Limb (tissue), 2 donors: ENCODE results near the gene DCN.

Source experiments
- DNase-seq, 2 donors: peaks; one replicate each; pipeline ENCODE4 v3.0.0-alpha.2; 2016; ENCODE audit errors: extremely low spot score in 2 of 2

The DCN gene

DNA sequence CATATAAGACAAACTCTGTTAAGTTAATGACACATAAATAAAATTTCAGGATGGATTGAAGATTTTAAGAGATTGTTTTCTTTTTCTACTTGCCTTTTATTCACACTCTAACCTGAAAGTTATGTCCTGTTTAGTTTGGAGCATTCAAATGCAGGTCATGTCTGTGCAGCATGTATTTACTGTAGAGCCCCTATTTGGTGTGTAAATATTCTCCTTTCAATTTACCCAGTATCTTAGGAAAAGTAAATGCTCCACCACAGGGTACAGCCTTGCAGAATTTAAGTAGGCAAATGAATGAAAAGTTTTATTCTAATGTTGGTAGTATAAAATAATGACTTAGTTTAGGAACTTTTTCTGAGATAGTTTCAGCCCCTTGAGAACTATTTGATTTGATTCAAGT, 6.2 kb upstream of the DCN start:
- DNase-seq: no peak

DNA sequence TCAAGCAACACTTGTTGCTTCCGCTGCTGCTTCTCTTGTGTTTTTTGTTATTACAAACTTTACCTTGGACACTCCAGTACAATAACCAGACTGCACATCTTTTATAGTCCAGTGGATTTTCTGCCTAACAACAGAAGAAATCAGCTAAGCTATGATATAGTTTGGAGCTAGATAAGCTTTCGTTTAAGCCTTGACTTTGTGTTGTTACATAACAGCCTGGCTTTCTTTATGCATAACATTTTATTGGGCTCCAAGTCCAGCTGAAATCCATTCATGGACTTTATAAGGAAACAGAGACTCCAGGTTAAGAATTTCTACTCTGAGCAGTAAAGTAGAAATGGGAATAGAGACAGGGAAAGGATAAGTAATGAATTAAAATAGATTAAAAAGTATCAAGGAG, 3.5 kb upstream of the DCN start:
- no peak for DNase-seq

DNA sequence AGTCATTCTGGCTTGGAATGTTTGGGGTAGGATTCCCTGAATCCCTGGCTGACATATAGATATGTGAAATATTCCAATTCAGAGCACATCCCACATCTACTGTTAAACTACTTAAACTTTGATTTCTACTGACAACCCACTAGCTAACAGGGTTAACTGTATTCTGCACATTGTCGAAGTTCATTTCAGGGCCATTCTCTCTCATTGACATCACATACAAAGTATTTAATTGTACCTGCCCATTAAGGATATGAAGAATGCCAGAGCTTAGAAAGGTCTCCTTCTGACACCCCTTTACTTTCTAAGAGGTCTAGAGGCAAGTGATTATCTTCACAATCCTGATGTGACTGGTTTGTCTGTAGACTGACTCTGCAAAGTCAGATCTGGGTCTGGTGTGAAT, 2.8 kb upstream of the DCN start:
- DNase-seq: no peak

GRCh38 chr12:91183551-91183950, 934 bp upstream of the DCN start:
- no peak for DNase-seq

DNA sequence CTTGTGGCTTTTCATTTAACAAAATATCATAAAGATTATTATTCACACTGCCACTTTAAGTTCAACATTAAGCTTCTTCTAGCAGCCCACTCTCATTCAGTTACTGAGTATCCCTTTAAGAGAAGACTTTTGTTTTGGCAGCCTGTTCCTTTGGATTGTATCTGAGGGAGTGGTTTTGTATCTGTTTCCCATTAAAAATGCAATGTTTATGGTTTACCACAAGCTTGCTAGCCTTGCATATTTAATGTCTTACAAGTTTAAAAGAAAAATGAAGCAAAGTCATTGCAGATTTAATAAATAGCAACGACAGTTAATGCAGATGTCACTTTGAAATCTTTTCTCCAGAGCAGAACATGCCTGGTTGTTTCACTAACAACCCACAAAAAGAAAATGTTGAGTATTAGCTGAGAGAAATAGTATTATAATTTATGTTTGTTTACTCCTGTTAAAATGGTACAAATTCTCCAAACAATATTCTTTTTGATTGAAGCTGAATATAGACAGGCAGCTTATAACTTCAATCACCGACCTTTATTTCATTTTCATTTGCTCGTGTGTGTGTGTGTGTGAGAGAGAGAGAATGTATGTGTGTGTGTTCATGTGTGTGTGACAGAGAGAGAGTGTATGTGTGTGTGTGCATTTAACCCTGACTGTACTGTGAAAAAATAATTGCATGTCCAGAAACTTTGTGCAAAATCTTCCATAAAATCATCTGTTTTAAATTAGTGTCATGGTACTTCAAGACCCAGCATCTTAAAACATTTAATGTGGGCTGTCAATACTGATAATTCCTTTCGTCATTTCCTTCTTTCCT, 1.8 kb downstream of the DCN start:
- peak in 1 of 2 donors; percentile 94 for DNase-seq

DNA sequence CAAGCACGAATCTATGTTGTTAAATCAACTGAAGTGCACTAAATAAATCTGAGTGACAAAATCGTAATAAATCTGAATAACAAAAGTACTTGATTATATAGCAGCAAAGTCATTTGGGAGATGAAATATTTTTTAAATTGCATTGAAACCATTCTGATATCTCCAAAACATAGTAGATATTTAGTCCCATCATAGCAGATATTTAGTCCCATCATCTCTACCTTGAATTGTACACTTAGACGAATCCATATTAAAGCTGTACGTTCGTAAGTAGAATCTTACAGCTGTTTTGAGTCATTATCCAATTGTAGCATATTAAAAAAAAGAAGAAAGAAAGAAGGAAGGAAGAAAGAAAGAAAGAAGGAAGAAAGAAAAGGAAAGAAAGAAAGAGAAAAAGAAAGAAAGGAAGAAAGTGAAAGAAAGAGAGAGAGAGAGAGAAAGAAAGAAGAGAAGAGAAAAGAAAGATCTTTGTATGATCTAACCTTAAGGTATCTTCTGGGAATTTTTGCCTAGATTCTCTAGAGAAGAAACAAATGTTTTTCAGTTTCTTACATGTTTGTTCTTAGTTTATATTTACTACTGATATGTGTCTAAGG, 2.6 kb downstream of the DCN start:
- no peak for DNase-seq

DNA sequence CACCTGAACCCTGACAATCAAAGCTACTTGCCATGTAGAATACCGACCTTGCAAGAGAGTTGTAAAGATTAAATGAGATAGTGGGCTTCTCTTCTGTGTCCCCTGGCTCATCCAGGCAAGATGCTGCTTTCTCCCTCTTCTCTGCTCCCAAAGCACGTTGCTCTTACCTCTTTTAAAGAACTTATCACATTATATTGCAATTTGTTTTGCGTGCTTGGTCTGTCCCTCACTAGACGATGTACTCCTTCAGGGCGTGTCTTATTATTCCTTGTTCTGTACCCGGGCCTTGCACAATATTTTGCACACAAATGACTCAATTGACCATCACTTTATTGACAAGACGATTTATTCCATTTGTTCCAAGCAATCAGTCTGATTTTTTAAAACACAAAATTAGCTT, 3.3 kb downstream of the DCN start:
- DNase-seq: no peak

DNA sequence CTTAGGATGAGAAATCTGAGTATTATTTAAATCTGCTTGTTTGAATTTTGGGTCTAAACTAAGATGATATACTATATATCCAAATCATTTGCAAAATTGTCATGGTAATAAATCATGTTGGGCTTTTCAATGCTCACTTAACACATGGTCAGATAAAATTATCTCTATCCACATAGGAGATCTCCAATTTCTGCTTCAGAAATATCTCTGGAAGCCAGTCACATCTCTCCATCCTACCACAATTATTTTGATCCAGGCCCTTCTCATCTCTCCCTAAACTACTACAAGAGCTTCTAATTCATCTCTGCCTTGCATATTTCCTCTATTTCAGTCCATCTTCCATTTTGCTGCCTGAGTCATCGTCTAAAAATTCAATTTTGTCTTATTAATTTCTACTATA, 3.8 kb downstream of the DCN start:
- DNase-seq: no peak

DNA sequence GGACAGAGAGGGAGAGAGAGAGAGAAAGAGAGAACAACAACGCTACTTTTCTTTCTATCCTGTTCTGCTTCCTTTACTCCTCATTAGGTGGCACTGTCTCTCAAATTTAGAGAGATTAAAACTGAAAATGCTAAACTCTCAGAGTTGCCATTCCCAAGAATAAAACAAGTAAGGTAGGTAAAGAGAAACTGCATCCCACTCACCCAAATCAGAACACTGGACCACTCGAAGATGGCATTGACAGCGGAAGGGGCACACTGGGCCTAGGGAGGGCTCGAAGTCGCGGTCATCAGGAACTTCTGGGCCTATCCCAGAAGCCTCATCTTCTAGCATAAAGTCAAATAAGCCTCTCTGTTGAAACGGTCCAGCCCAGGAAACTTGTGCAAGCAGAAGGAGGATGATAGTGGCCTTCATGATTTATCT, 4.5 kb downstream of the DCN start:
- peak; percentile 48 to 82 for DNase-seq

DNA sequence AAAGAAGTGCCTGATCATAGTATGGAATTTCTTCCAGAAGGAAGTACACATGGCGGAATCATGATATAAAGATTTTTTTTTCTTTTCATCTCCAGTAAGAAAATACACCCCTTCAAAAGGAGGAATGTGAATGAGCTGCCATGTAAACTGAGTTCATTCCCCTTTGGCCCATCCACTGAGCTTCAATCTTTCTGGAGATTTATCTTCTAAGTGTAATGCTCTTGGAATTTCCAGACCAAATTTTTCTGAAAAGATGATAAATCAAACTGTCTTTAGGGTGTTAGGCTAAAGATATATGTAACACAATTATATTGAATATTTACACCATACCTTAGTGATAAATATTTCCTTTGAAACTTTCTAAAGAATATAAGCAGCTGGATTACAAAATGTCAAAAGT, 5.2 kb downstream of the DCN start:
- no peak for DNase-seq

GRCh38 chr12:91176915-91177314, 5.7 kb downstream of the DCN start:
- no peak for DNase-seq

- DNase-seq: no peak
Observed at GRCh38 chr12:91176358-91176757, 6.3 kb downstream of the DCN start.

GRCh38 chr12:91173124-91173523, 9.5 kb downstream of the DCN start:
- no peak for DNase-seq

DNA sequence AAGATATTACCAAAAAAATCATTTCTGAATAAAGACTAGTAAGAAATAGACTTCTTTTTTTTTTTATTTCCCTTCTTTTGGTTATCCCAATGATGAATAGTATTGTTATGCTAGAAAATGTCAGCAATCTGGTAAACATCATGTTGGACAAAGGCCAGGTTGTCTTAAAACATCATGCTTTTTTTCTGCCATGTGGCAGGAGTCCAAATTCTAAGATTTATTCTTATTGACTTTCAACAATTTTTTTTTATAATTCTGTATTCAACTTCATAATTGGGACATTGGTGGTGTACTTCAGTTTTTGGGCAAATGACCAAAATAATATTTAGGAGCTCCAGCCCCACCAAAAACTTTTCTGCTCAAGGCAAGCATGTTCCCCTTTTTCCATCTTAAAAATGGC, 10.5 kb downstream of the DCN start:
- no peak for DNase-seq

- DNase-seq: peak in 1 of 2 donors; percentile 36
Observed at GRCh38 chr12:91171476-91171875, 11.1 kb downstream of the DCN start.

- no peak for DNase-seq
Observed at GRCh38 chr12:91163116-91163515, 19.5 kb downstream of the DCN start.

- DNase-seq: no peak
Observed at GRCh38 chr12:91161009-91161408, 21.6 kb downstream of the DCN start.

DNA sequence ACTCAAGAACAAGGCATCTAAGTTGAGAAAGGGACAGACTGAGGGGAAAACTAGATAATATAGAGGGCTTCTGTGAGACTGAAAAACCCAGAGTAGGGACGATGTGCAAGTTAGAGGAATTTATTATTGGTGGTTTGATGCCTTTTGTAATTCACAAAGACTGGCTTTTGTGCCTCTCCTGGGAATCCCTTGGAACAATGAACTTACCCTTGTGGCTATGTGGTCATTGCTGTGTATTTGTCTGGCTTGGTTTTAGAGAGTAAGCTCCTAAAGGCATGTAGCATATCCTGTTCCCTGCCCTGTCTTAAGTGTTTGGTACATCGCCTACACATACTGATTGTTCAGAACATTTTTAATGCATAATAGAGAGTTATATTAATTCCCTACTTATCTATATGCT, 26.6 kb downstream of the DCN start:
- no peak for DNase-seq

DNA sequence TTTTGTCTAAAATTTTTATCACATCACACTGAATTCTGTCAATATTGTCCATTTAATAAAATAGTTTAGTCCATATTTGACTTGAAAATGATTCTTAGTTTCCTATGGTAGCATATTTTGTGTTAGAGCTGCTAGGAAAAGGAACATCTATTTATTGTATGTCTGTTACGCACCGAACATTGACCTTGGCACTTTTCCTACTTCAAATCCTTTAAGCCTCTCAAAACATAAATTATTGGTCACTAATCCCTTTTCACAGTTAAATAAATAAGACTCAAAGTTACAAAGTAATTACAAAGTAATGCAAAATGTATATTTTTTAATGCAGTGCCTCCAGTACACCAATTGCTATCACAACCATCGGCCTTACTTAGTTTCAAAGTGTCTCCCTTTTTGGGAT, 28.5 kb downstream of the DCN start:
- DNase-seq: no peak

DNA sequence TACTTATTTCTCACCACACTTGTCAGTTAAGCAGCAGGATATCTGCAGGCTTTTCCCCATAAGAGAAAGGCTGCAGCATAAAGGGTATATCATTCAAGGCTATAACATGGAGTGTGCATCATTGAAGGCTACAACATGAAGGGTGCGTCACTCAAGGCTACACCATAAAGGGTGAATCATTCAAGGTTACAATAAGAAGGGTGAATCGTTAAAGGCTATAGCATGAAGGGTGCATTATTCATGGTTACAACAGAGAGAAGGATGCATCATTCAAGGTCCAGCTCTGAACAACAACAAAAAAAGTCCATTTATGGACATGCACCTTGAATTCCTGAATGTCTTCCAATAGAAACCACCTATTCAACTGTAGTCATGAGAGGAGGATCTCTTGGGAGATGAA, 38.6 kb downstream of the DCN start:
- DNase-seq: no peak

- DNase-seq: no peak
Observed at GRCh38 chr12:91143206-91143605, 39.4 kb downstream of the DCN start.

GRCh38 chr12:91142221-91142631, 40.4 kb downstream of the DCN start:
- DNase-seq: peak in 1 of 2 donors; percentile 37
